Ishikawa (cell line): ENCODE measurements around the gene CPEB4.

Experiments
- CEBPB ChIP-seq: IDR thresholded peaks from 2 replicates; pipeline ENCODE4 v1.6.1; 2012
- CREB1 ChIP-seq: IDR thresholded peaks from 2 replicates; pipeline ENCODE4 v1.6.1; 2012; ENCODE audit warnings: low read depth
- EGR1 ChIP-seq: IDR thresholded peaks from 2 replicates; pipeline ENCODE4 v1.6.1; 2012
- EP300 ChIP-seq: IDR thresholded peaks from 2 replicates; pipeline ENCODE4 v1.6.1; 2012; ENCODE audit warnings: borderline replicate concordance
- FOXM1 ChIP-seq: IDR thresholded peaks from 2 replicates; pipeline ENCODE4 v1.6.1; 2012; ENCODE audit warnings: low read depth, borderline replicate concordance
- MAX ChIP-seq: IDR thresholded peaks from 2 replicates; pipeline ENCODE4 v1.6.1; 2012
- NFIC ChIP-seq: IDR thresholded peaks from 2 replicates; pipeline ENCODE4 v1.6.1; 2012
- RAD21 ChIP-seq: IDR thresholded peaks from 2 replicates; pipeline ENCODE4 v1.6.1; 2012; ENCODE audit warnings: low read depth
- REST ChIP-seq: IDR thresholded peaks from 2 replicates; pipeline ENCODE4 v1.6.1; 2012; ENCODE audit warnings: low read depth, mild to moderate bottlenecking
- TAF1 ChIP-seq: IDR thresholded peaks from 2 replicates; pipeline ENCODE4 v1.6.1; 2012; ENCODE audit warnings: low read depth, mild to moderate bottlenecking
- TCF12 ChIP-seq: IDR thresholded peaks from 2 replicates; pipeline ENCODE4 v1.6.1; 2012; ENCODE audit warnings: low read depth
- TEAD4 ChIP-seq: IDR thresholded peaks from 2 replicates; pipeline ENCODE4 v1.6.1; 2012
- YY1 ChIP-seq: IDR thresholded peaks from 2 replicates; pipeline ENCODE4 v1.6.1; 2012; ENCODE audit warnings: low read depth
- ZBTB7A ChIP-seq: IDR thresholded peaks from 2 replicates; pipeline ENCODE4 v1.6.1; 2012; ENCODE audit warnings: low read depth
- TF ChIP-seq, protein P1 (sequence below): IDR thresholded peaks from 2 replicates; pipeline ENCODE4 v1.6.1; 2012

Gene CPEB4

DNA sequence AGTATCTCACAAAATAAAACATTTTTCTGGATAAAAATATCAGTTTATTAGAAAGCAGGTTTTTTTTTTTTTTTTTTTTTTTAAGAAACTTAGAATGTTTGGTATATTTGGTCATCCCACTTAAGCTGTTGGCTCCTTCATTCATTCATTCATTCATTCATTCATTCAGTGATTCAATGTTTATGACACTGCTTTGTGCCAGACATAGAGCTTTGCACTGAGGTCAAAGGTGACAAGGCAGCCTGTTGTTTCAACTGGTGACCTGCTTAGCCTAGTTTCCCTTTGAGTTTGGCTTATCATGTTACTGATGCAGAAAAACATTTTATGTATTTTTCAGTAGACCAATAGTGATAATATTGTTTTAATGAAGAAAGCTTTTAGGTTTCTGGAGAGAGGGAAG is 23.5 kb downstream of the CPEB4 start:
- TF ChIP-seq CREB1 (no peak), RAD21 (no peak), EGR1 (no peak), NFIC (no peak), YY1 (no peak), TAF1 (no peak), FOXM1 (no peak), TCF12 (no peak), EP300 (no peak), REST (no peak), TEAD4 (no peak)
- TF ChIP-seq, protein P1, sequence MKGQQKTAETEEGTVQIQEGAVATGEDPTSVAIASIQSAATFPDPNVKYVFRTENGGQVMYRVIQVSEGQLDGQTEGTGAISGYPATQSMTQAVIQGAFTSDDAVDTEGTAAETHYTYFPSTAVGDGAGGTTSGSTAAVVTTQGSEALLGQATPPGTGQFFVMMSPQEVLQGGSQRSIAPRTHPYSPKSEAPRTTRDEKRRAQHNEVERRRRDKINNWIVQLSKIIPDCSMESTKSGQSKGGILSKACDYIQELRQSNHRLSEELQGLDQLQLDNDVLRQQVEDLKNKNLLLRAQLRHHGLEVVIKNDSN, result no peak

GRCh38 chr5:173913686-173914321 is 25.7 kb downstream of the CPEB4 start:
- TF ChIP-seq RAD21, result no peak
- TF ChIP-seq TEAD4, result no peak
- TF ChIP-seq NFIC, result no peak
- TF ChIP-seq FOXM1, result no peak
- no peak for TF ChIP-seq YY1
- TF ChIP-seq ZBTB7A, result no peak
- no peak for TF ChIP-seq CEBPB
- TF ChIP-seq CREB1, result no peak
- no peak for TF ChIP-seq EP300
- no peak for TF ChIP-seq TAF1
- TF ChIP-seq MAX, result no peak

GRCh38 chr5:173915310-173916014 is 27.3 kb downstream of the CPEB4 start:
- TF ChIP-seq NFIC (no peak), FOXM1 (no peak), RAD21 (no peak), YY1 (no peak), REST (no peak), CREB1 (no peak), CEBPB (no peak), TCF12 (no peak), EGR1 (no peak), ZBTB7A (no peak), EP300 (no peak), MAX (no peak), TEAD4 (no peak), TAF1 (no peak)
- TF ChIP-seq, protein P1, result no peak

- TF ChIP-seq CEBPB (no peak), TAF1 (no peak)
- TF ChIP-seq, protein P1, result no peak
These were observed 28.1 kb downstream of the CPEB4 start for GRCh38 chr5:173916233-173916632.
